GM21717 (cell line): ENCODE data around the gene DAPP1.

ENCODE experiments used
- ATAC-seq: cut with Tn5 transposase; IDR thresholded peaks from one replicate; pipeline ENCODE4 v1.9.1; 2021; ENCODE audit warnings: mild to moderate bottlenecking, moderate library complexity; ENCODE audit not compliant: unreplicated experiment

DAPP1 gene

DNA sequence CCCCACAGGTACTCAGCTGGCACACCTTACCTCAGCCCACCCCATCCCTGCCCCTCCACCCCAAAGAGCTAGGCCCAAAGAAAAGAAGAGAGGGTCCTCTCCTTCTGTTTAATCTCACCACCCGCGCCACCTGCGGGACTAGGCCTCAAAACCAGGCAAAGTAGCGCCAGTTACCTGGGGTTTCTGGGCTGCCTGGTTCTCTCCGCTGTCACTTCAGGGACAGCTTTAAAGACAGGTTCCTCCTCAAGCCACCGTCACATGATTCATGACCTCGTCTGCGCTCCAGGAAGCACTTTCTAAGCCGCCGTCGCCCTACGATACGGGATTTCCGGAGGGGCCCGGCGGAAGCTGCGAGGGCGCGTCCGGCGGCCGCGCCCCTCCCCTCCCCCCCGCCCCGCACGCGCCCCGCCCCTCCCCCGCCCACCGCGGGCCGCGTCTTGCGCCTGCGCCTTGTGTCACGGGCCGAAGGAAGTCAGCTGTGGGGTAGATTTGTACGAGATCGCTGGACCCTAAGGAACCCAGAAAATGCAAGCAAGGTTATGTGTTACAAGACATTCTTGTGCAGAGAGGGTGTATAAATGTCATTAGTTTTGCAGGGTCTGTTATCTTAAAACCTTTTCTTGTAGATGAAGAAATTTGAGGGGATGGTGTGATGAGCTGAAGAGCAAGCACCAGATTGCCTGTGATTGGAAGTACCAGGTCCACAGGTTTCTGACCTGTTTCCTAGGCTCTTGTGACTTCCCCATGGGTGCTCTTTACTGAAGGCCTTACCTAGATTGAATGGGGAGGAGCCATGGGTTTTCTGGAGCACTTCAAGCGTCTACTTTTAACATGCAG lies 77.8 kb downstream of the DAPP1 start, which contains the start of gene LAMTOR3:
Gene LAMTOR3, minus strand, starts transcription at position 267 of the 837 bp plus-strand sequence. CDS start 464 bp downstream, outside the sequence.
- ATAC-seq = peak; percentile 99

DNA sequence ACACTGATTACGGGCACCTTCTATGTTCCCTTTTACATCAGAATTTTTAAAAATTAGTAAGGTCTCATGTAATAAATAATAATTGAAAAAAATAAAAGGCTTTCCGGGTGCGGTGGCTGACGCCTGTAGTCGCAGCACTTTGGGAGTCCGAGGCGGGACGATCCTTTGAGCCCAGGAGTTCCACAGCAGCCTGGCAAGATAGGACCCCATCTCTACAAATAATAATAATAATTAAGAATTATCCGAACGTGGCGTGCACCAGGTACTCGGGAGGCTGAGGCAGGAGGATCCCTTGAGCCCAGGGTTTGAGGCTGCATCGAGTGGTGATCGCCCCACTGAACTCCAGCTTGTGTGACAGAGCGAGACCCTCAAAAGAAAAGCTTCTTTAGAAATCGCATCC lies 78.4 kb downstream of the DAPP1 start:
- no peak for ATAC-seq

DNA sequence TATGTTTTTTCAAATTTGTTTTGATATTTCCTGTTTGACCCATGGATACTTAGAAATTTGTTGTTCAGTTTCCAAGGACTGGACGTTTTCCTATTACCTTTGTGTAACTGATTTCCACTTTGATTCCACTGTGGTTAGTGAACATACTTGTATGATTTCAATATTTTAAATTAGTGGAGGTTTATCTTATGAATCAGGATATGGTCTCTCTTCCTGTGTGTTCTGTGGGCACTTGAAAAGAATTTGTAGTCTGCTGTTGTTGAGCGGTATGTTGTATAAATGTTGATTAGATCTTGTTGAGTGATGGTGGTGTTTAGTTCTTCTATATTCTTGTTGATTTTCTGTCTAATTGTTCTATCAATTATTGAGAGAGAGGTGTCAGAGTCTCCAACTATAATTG lies 98.8 kb downstream of the DAPP1 start:
- no peak for ATAC-seq

DNA sequence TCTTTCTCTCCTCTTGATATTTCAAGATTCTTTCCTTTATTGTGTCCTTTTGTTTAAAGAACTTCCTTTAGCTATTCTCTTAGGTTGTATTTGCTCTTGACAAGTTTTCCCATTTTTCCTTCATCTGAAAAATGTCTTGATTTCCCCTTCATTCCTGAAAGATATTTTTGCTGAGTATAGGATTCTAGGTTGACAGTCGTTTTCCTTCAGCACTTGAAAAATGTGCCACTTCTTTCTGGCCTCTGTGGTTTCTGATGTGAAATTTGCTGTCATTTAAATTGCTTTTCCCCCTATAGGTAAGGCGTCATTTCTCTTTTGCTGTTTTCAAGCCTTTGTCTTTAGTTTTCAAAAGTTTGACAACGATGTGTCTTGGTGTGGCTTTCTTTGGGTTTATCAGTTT lies 100.9 kb downstream of the DAPP1 start:
- ATAC-seq = no peak

DNA sequence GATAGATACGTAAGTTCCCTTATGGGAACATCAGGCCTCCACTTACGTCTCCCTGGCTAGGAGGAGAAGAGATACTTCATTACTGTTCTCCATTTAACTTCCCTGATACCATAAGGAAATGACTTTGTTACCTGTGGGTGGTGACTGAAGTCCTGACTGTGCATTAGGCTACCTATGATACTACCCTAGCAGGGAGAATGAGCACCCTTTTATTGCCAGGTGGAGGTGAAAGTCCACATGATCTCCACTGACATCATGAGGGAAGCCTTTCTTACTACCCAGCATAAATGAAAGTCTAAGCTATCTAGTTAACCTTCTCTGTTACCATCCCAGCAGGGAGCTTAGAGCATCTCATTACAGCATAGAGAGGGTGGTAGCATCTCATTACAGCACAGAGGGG lies 102.0 kb downstream of the DAPP1 start:
- ATAC-seq = no peak
